DOHH2 (cell line): ENCODE measurements around the gene CADPS.

Experiments used
- H3F3A ChIP-seq: fragments of 200-600 bp; sonication (generic), shearing (Covaris generic); 2 replicates; pipeline ENCODE4 v1.6.0; 2016; ENCODE audit warnings: antibody characterized with exemption, mild to moderate bottlenecking; ENCODE audit not compliant: control insufficient read depth, insufficient read depth
- H3K27ac ChIP-seq: fragments of 200-600 bp; sonication (generic); 2 replicates; pipeline ENCODE4 v1.5.1; 2014; ENCODE audit warnings: low read depth, mild to moderate bottlenecking, low read length, moderate library complexity
- H3K27me3 ChIP-seq: fragments of 200-600 bp; sonication (generic); 2 replicates; pipeline ENCODE4 v1.6.1; 2014; ENCODE audit warnings: mild to moderate bottlenecking, low read length, mixed read lengths; ENCODE audit not compliant: control insufficient read depth
- H3K36me3 ChIP-seq: fragments of 200-600 bp; sonication (generic); 2 replicates; pipeline ENCODE4 v1.6.1; 2014; ENCODE audit warnings: mild to moderate bottlenecking, low read length, moderate library complexity, mixed read lengths; ENCODE audit not compliant: control insufficient read depth
- H3K4me1 ChIP-seq: fragments of 200-600 bp; sonication (generic); 2 replicates; pipeline ENCODE4 v1.6.1; 2014; ENCODE audit warnings: mild to moderate bottlenecking, low read length, mixed read lengths; ENCODE audit not compliant: control insufficient read depth
- H3K4me2 ChIP-seq: fragments of 200-600 bp; sonication (generic); 2 replicates; pipeline ENCODE4 v1.6.0; 2014; ENCODE audit warnings: mild to moderate bottlenecking, low read length, moderate library complexity
- H3K4me3 ChIP-seq: fragments of 200-600 bp; sonication (generic); 2 replicates; pipeline ENCODE4 v1.5.1; 2014; ENCODE audit warnings: mild to moderate bottlenecking, low read length, mixed read lengths
- H3K79me2 ChIP-seq: fragments of 200-600 bp; sonication (generic); 2 replicates; pipeline ENCODE4 v1.6.1; 2014; ENCODE audit warnings: mild to moderate bottlenecking, low read length, mixed read lengths; ENCODE audit not compliant: control insufficient read depth
- H3K9me2 ChIP-seq: fragments of 200-600 bp; sonication (generic); replicated peaks from 2 replicates; pipeline ENCODE4 v1.6.1; 2014; ENCODE audit warnings: mild to moderate bottlenecking, low read length, mixed read lengths; ENCODE audit not compliant: control insufficient read depth
- H3K9me3 ChIP-seq: fragments of 200-600 bp; sonication (generic); 2 replicates; pipeline ENCODE4 v1.6.1; 2014; ENCODE audit warnings: antibody characterized with exemption, low read length, mixed read lengths; ENCODE audit not compliant: control insufficient read depth, insufficient read depth
- H4K20me1 ChIP-seq: fragments of 200-600 bp; sonication (generic); 2 replicates; pipeline ENCODE4 v1.6.0; 2014; ENCODE audit warnings: low read depth, mild to moderate bottlenecking, antibody characterized with exemption, low read length, moderate library complexity; ENCODE audit not compliant: control insufficient read depth, insufficient read depth
- EZH2phosphoT487 ChIP-seq: fragments of 200-600 bp; sonication (generic); IDR thresholded peaks from 2 replicates; pipeline ENCODE4 v1.6.1; 2017; ENCODE audit warnings: borderline replicate concordance, mild to moderate bottlenecking, antibody characterized with exemption, low read length, moderate library complexity, mixed read lengths
- TF ChIP-seq, protein P1 (sequence below): fragments of 200-600 bp; sonication (generic); IDR thresholded peaks from one replicate; pipeline ENCODE4 v1.5.1; 2014; ENCODE audit warnings: antibody characterized with exemption, mild to moderate bottlenecking, low read depth, low read length; ENCODE audit not compliant: poor library complexity, severe bottlenecking

CADPS gene

GRCh38 chr3:62622553-62623174 is 252.6 kb downstream of the CADPS start:
- Histone ChIP-seq H3F3A (no peaks in the 10 kb centered on the region), H3K4me2 (no peak overlapping the region), H3K27me3 (no peaks in the 10 kb centered on the region), H3K9me2 (no peaks in the 10 kb centered on the region), H3K4me3 (no peak overlapping the region), H3K79me2 (no peaks in the 10 kb centered on the region), H3K36me3 (peaks cover 9% of the 10 kb centered on the region), H4K20me1 (no peaks in the 10 kb centered on the region), H3K9me3 (no peaks in the 10 kb centered on the region), H3K27ac (no peak overlapping the region), H3K4me1 (peaks cover 19% of the 10 kb centered on the region)
- no peak for TF ChIP-seq EZH2phosphoT487
- TF ChIP-seq, protein P1, sequence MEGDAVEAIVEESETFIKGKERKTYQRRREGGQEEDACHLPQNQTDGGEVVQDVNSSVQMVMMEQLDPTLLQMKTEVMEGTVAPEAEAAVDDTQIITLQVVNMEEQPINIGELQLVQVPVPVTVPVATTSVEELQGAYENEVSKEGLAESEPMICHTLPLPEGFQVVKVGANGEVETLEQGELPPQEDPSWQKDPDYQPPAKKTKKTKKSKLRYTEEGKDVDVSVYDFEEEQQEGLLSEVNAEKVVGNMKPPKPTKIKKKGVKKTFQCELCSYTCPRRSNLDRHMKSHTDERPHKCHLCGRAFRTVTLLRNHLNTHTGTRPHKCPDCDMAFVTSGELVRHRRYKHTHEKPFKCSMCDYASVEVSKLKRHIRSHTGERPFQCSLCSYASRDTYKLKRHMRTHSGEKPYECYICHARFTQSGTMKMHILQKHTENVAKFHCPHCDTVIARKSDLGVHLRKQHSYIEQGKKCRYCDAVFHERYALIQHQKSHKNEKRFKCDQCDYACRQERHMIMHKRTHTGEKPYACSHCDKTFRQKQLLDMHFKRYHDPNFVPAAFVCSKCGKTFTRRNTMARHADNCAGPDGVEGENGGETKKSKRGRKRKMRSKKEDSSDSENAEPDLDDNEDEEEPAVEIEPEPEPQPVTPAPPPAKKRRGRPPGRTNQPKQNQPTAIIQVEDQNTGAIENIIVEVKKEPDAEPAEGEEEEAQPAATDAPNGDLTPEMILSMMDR, result peak; percentile 69

GRCh38 chr3:62621925-62622324 is 253.3 kb downstream of the CADPS start:
- Histone ChIP-seq H3K4me2 (no peak overlapping the region), H3F3A (no peaks in the 10 kb centered on the region), H3K27me3 (no peaks in the 10 kb centered on the region), H3K4me3 (no peak overlapping the region), H3K27ac (no peak overlapping the region), H3K9me2 (no peaks in the 10 kb centered on the region), H3K79me2 (no peaks in the 10 kb centered on the region), H3K4me1 (peaks cover 19% of the 10 kb centered on the region), H3K36me3 (peaks cover 9% of the 10 kb centered on the region), H4K20me1 (no peaks in the 10 kb centered on the region), H3K9me3 (no peaks in the 10 kb centered on the region)
- no peak for TF ChIP-seq EZH2phosphoT487
- TF ChIP-seq, protein P1, result no peak

- H3K27ac ChIP-seq, result no peak overlapping the region
- H3K4me2 ChIP-seq, result no peak overlapping the region
- no peak overlapping the region for H3K4me3 ChIP-seq
- H3K36me3 ChIP-seq, result peaks cover 9% of the 10 kb centered on the region
- no peaks in the 10 kb centered on the region for H3F3A ChIP-seq
- H3K27me3 ChIP-seq, result no peaks in the 10 kb centered on the region
- H3K9me3 ChIP-seq, result no peaks in the 10 kb centered on the region
- no peaks in the 10 kb centered on the region for H4K20me1 ChIP-seq
- no peaks in the 10 kb centered on the region for H3K9me2 ChIP-seq
- TF ChIP-seq, protein P1, result no peak
- TF ChIP-seq EZH2phosphoT487, result no peak
- H3K79me2 ChIP-seq, result no peaks in the 10 kb centered on the region
- peaks cover 19% of the 10 kb centered on the region for H3K4me1 ChIP-seq
Measured at GRCh38 chr3:62621176-62621575, 254.0 kb downstream of the CADPS start.
